CD4-positive, alpha-beta T cell treated with Interleukin-17A for 4 hours (primary cell): Measurements from ENCODE around the gene FLACC1.
"Not testable (repeated sequence)": the region's sequence is repeated elsewhere in the genome, so short reads cannot be mapped to it uniquely, and the experiment has no call there.

Experiments
- DNase-seq: peaks from one replicate; pipeline ENCODE4 v3.0.0-alpha.2; 2020; ENCODE audit warnings: mixed read lengths

The FLACC1 gene

GRCh38 chr2:201348758-201349157 is 8.4 kb downstream of the FLACC1 start:
- no peak for DNase-seq

GRCh38 chr2:201347138-201347537 is 10.0 kb downstream of the FLACC1 start:
- DNase-seq, result no peak

GRCh38 chr2:201345625-201346213 is 11.4 kb downstream of the FLACC1 start:
- no peak for DNase-seq

- DNase-seq, result no peak
Measured at GRCh38 chr2:201344663-201345366, 12.3 kb downstream of the FLACC1 start.

- DNase-seq, result no peak
Measured at GRCh38 chr2:201343559-201343958, 13.6 kb downstream of the FLACC1 start.

- no peak for DNase-seq
Measured at GRCh38 chr2:201342923-201343322, 14.2 kb downstream of the FLACC1 start.

- DNase-seq, result no peak
Measured at GRCh38 chr2:201329409-201329808, 27.7 kb downstream of the FLACC1 start.

GRCh38 chr2:201327678-201328077 is 29.5 kb downstream of the FLACC1 start:
- DNase-seq, result no peak

GRCh38 chr2:201322772-201323171 is 34.4 kb downstream of the FLACC1 start:
- no peak for DNase-seq

- DNase-seq, result no peak
Measured at GRCh38 chr2:201320701-201321100, 36.4 kb downstream of the FLACC1 start.

- DNase-seq, result no peak
Measured at GRCh38 chr2:201320257-201320656, 36.9 kb downstream of the FLACC1 start.

- DNase-seq, result no peak
Measured at GRCh38 chr2:201319511-201319910, 37.6 kb downstream of the FLACC1 start.

- DNase-seq, result no peak
Measured at GRCh38 chr2:201313362-201313761, 43.8 kb downstream of the FLACC1 start.

GRCh38 chr2:201308914-201309313 is 48.2 kb downstream of the FLACC1 start:
- DNase-seq, result no peak

GRCh38 chr2:201307876-201308275 is 49.3 kb downstream of the FLACC1 start:
- DNase-seq, result no peak

GRCh38 chr2:201299929-201300328 is 57.2 kb downstream of the FLACC1 start:
- DNase-seq, result not testable (repeated sequence)

- DNase-seq, result no peak
Measured at GRCh38 chr2:201298462-201299052, 58.6 kb downstream of the FLACC1 start.

- not testable (repeated sequence) for DNase-seq
Measured at GRCh38 chr2:201290457-201291148, 66.5 kb downstream of the FLACC1 start.

- no peak for DNase-seq
Measured at GRCh38 chr2:201285499-201285898, 71.6 kb downstream of the FLACC1 start.

- no peak for DNase-seq
Measured at GRCh38 chr2:201280191-201281040, 76.7 kb downstream of the FLACC1 start.

GRCh38 chr2:201279079-201279478 is 78.1 kb downstream of the FLACC1 start:
- no peak for DNase-seq

GRCh38 chr2:201276511-201276910 is 80.6 kb downstream of the FLACC1 start:
- no peak for DNase-seq

GRCh38 chr2:201275990-201276389 is 81.2 kb downstream of the FLACC1 start:
- DNase-seq, result no peak
